NCI-H526 (cell line): ENCODE results near the gene AATK.
"Not testable (repeated sequence)": the region's sequence is repeated elsewhere in the genome, so short reads cannot be mapped to it uniquely, and the experiment has no call there.

Source experiments
- DNase-seq, 2 experiments: peaks; one replicate each; lab custom pipeline; 2025; lab: John Stamatoyannopoulos, UW

Gene AATK

GRCh38 chr17:81092518-81093095 is 73.4 kb downstream of the AATK start:
- no peak for DNase-seq

GRCh38 chr17:81091774-81092517 is 74.1 kb downstream of the AATK start:
- no peak for DNase-seq

- DNase-seq = no peak
Measured at GRCh38 chr17:81091154-81091553, 74.9 kb downstream of the AATK start.

GRCh38 chr17:81090361-81091136 is 75.5 kb downstream of the AATK start:
- DNase-seq = no peak

- DNase-seq = no peak
Measured at GRCh38 chr17:81086789-81087551, 79.1 kb downstream of the AATK start.

GRCh38 chr17:81085420-81085911 is 80.6 kb downstream of the AATK start:
- DNase-seq = no peak

GRCh38 chr17:81084680-81085419 is 81.2 kb downstream of the AATK start:
- DNase-seq = no peak

- DNase-seq = no peak
Measured at GRCh38 chr17:81083125-81083765, 82.8 kb downstream of the AATK start.

- DNase-seq = no peak
Measured at GRCh38 chr17:81082177-81083073, 83.6 kb downstream of the AATK start.

- DNase-seq = no peak
Measured at GRCh38 chr17:81081222-81082176, 84.5 kb downstream of the AATK start.

- DNase-seq = no peak
Measured at GRCh38 chr17:81080019-81080418, 86.0 kb downstream of the AATK start.

GRCh38 chr17:81078026-81078913 is 87.8 kb downstream of the AATK start:
- not testable (repeated sequence) for DNase-seq

GRCh38 chr17:81076141-81076679 is 89.8 kb downstream of the AATK start:
- DNase-seq = no peak

GRCh38 chr17:81075307-81075706 is 90.7 kb downstream of the AATK start:
- no peak for DNase-seq

GRCh38 chr17:81074875-81075274 is 91.1 kb downstream of the AATK start:
- DNase-seq = peak in 1 of 2 experiments; percentile 40

- DNase-seq = no peak
Measured at GRCh38 chr17:81073967-81074839, 91.8 kb downstream of the AATK start.
